GM10266 (cell line): ENCODE results near the gene PRKN.

Experiments used
- DNase-seq: peaks from one replicate; pipeline ENCODE4 v3.0.0; 2012; ENCODE audit errors: extremely low spot score
- TF ChIP-seq, protein P1 (sequence below): IDR thresholded peaks from 2 replicates; pipeline ENCODE4 v1.5.1; 2012; ENCODE audit warnings: mild to moderate bottlenecking, low read depth; ENCODE audit not compliant: control insufficient read depth, insufficient read depth; ENCODE audit errors: missing control alignments

PRKN gene

GRCh38 chr6:161951126-161951525 lies 776.4 kb downstream of the PRKN start:
- DNase-seq: no peak
- TF ChIP-seq, protein P1, sequence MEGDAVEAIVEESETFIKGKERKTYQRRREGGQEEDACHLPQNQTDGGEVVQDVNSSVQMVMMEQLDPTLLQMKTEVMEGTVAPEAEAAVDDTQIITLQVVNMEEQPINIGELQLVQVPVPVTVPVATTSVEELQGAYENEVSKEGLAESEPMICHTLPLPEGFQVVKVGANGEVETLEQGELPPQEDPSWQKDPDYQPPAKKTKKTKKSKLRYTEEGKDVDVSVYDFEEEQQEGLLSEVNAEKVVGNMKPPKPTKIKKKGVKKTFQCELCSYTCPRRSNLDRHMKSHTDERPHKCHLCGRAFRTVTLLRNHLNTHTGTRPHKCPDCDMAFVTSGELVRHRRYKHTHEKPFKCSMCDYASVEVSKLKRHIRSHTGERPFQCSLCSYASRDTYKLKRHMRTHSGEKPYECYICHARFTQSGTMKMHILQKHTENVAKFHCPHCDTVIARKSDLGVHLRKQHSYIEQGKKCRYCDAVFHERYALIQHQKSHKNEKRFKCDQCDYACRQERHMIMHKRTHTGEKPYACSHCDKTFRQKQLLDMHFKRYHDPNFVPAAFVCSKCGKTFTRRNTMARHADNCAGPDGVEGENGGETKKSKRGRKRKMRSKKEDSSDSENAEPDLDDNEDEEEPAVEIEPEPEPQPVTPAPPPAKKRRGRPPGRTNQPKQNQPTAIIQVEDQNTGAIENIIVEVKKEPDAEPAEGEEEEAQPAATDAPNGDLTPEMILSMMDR: no peak

DNA sequence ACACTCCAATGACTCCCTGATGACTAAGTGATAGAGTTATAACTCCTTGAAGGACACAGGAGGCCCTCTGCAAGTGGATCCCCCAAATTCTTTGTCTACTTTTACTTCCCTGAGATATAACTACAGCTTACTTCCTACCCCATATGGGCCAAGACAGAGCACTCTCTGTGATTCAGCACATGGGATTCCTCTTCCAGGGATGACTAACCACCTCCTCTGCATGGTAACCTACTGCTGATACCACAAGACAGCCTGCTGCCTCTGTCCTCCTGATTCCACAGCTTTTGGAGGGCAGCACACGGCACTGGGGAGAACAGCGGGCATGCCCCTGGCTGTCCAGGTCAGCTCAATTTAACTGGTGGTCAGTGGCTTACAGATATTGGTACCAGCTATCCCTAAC lies 778.0 kb downstream of the PRKN start:
- DNase-seq: no peak
- TF ChIP-seq, protein P1: no peak

- no peak for DNase-seq
- TF ChIP-seq, protein P1: no peak
Measured at GRCh38 chr6:161948462-161948861, 779.1 kb downstream of the PRKN start.

DNA sequence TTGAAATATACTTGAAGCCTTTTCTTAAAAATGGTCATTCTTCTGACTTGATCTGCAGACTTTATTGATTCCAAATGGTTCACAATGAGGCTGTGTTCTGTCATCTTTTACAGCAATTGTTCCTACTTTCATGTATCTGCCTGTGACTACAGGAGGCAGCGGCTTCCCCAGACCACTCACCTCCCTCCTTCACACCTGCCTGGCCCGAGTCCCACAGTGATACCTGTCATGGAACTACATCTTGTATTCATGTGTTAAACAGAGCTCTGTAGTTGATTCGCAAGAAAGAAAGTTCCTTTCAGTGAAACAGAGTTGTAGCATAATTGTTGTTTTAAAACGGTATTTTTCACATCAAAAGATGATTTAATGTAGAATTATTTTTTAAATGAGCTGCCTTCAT lies 780.2 kb downstream of the PRKN start:
- TF ChIP-seq, protein P1: no peak
- no peak for DNase-seq

GRCh38 chr6:161946461-161946860 lies 781.1 kb downstream of the PRKN start:
- DNase-seq: no peak
- TF ChIP-seq, protein P1: no peak

GRCh38 chr6:161943561-161943960 lies 784.0 kb downstream of the PRKN start:
- no peak for DNase-seq
- TF ChIP-seq, protein P1: no peak

- TF ChIP-seq, protein P1: no peak
- no peak for DNase-seq
Measured at GRCh38 chr6:161941565-161941964, 786.0 kb downstream of the PRKN start.
